Measurements from ENCODE around the gene KIF26A.
A peak's percentile ranks its signal among the peaks of the same experiment; 100 is the strongest.

DNA sequence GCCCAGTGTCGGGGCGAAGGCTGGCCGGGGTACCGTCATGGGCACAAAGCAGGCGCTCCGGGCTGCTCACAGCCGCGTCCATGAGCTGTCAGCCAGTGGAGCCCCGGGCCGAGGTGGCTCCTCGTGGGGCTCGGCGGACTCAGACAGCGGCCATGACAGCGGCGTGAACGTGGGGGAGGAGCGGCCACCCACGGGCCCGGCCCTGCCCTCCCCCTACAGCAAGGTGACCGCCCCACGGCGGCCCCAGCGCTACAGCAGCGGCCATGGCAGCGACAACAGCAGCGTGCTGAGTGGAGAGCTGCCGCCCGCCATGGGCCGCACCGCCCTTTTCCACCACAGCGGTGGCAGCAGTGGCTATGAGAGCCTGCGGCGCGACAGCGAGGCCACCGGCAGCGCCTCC, 39.0 kb downstream of the KIF26A start:
- 0 out of 4 replicates have a peak, but pooled peaks of 1 of the 2 experiments have one; percentile 2 for TF ChIP-seq CTCF (conservative IDR thresholded peaks at IDR 0.05; ENCODE audit: low read depth in 2 of 2)
- TF ChIP-seq REST (IDR thresholded peaks at IDR 0.05; ENCODE audit: unreplicated experiment): no peak
- TF ChIP-seq EZH2 (IDR thresholded peaks at IDR 0.05; ENCODE audit: low read depth, unreplicated experiment): no peak
- no peak for TF ChIP-seq STAT1 (IDR thresholded peaks at IDR 0.05; ENCODE audit: unreplicated experiment)
- no peak for TF ChIP-seq POLR2AphosphoS5 (IDR thresholded peaks at IDR 0.05; ENCODE audit: low read depth)
- no peak for TF ChIP-seq JUNB (IDR thresholded peaks at IDR 0.05; ENCODE audit: unreplicated experiment)
